Body of pancreas (tissue), 4 donors: Measurements from ENCODE around the gene MAST4.

ENCODE experiments used
- CTCF ChIP-seq, 7 experiments: fragments of 450-650 bp in 4 of 7; fragments of 200-600 bp in 3 of 7; sonication (generic) in 3 of 7; IDR thresholded peaks; one replicate each; pipeline ENCODE4 v1.5.1; 2016 to 2019; ENCODE audit warnings: antibody characterized with exemption in 7 of 7
- POLR2A ChIP-seq, 3 donors: fragments of 450-650 bp; IDR thresholded peaks; one replicate each; pipeline ENCODE4 v1.6.1; 2016; ENCODE audit warnings: antibody characterized with exemption in 3 of 3, mild to moderate bottlenecking in 2 of 3

GRCh38 chr5:67149057-67149950, 553.1 kb downstream of the MAST4 start:
- TF ChIP-seq CTCF (IDR thresholded peaks at IDR 0.05): no peak
- TF ChIP-seq POLR2A (IDR thresholded peaks at IDR 0.05): no peak
